ENCODE measurements around the gene FCHSD2.

- TF ChIP-seq CTCF (IDR thresholded peaks at IDR 0.05), result no peak
- TF ChIP-seq EZH2 (IDR thresholded peaks at IDR 0.05; ENCODE audit: borderline replicate concordance, insufficient read depth, low read depth, low read length, poor library complexity, severe bottlenecking), result no peak
Observed at GRCh38 chr11:73047773-73048371, 94.2 kb downstream of the FCHSD2 start.

All from B cell (primary cell).